HEK293 (cell line): ENCODE measurements around the gene SLC2A9.

Experiments used
- CTCF ChIA-PET: fragments of 350-600 bp; formaldehyde crosslinking; extraction: SDS; loops from one replicate; lab custom pipeline; 2021; ENCODE audit warnings: antibody characterized with exemption; lab: Yijun Ruan, JAX
- POLR2A ChIA-PET: fragments of 300-600 bp; formaldehyde crosslinking; extraction: SDS; loops from one replicate; lab custom pipeline; 2020; ENCODE audit warnings: antibody characterized with exemption, inconsistent platforms; lab: Yijun Ruan, JAX
- H3K27ac ChIP-seq: fragments of 200-500 bp; sonication (Bioruptor generic); 2 replicates; pipeline ENCODE4 v1.5.1; 2014; ENCODE audit warnings: low read depth, low read length, control low read depth, inconsistent platforms; ENCODE audit errors: extremely low read depth
- H3K36me3 ChIP-seq, 2 experiments: fragments of 200-500 bp in 1 of 2; sonication (Bioruptor generic) in 1 of 2; 1 replicate in 1 of 2; 2 replicates in 1 of 2; pipeline ENCODE4 v1.5.1; 2014 to 2017; ENCODE audit warnings: inconsistent platforms in 2 of 2, low read length in 2 of 2; ENCODE audit not compliant: control insufficient read depth in 2 of 2, insufficient read depth in 1 of 2
- H3K4me1 ChIP-seq: fragments of 200-500 bp; sonication (Bioruptor generic); 2 replicates; pipeline ENCODE4 v1.5.1; 2014; ENCODE audit warnings: mild to moderate bottlenecking, low read length, inconsistent platforms; ENCODE audit not compliant: control insufficient read depth, insufficient read depth
- H3K4me3 ChIP-seq: 2 replicates; pipeline ENCODE4 v1.5.1; 2011; ENCODE audit warnings: low read depth, mild to moderate bottlenecking, control low read depth, low read length, moderate library complexity
- H3K9me3 ChIP-seq: fragments of 200-500 bp; sonication (Bioruptor generic); 2 replicates; pipeline ENCODE4 v1.5.1; 2014; ENCODE audit warnings: low read depth, low read length, inconsistent platforms; ENCODE audit not compliant: control insufficient read depth, insufficient read depth
- KLF1 ChIP-seq: fragments of 450-650 bp; formaldehyde crosslinking; IDR thresholded peaks from 2 replicates; pipeline ENCODE4 v1.5.1; 2016; ENCODE audit warnings: missing biosample characterization, missing genetic modification characterization
- ZBTB1 ChIP-seq: fragments of 450-650 bp; formaldehyde crosslinking; IDR thresholded peaks from 2 replicates; pipeline ENCODE4 v1.5.1; 2016; ENCODE audit warnings: missing biosample characterization, missing genetic modification characterization
- ZBTB21 ChIP-seq: fragments of 450-650 bp; formaldehyde crosslinking; IDR thresholded peaks from 2 replicates; pipeline ENCODE4 v1.5.1; 2017; ENCODE audit warnings: missing biosample characterization, missing genetic modification characterization
- ZNF146 ChIP-seq: fragments of 450-650 bp; formaldehyde crosslinking; IDR thresholded peaks from 2 replicates; pipeline ENCODE4 v1.5.1; 2016; ENCODE audit warnings: missing biosample characterization, missing genetic modification characterization
- ZNF292 ChIP-seq: fragments of 450-650 bp; formaldehyde crosslinking; IDR thresholded peaks from 2 replicates; pipeline ENCODE4 v1.5.1; 2016; ENCODE audit warnings: low read depth, missing biosample characterization, missing genetic modification characterization, borderline replicate concordance
- ZNF335 ChIP-seq: fragments of 450-650 bp; formaldehyde crosslinking; conservative IDR thresholded peaks from 2 replicates; pipeline ENCODE4 v1.5.1; 2016; ENCODE audit warnings: missing biosample characterization, missing genetic modification characterization
- ZNF555 ChIP-seq: fragments of 450-650 bp; formaldehyde crosslinking; conservative IDR thresholded peaks from 2 replicates; pipeline ENCODE4 v1.5.1; 2017; ENCODE audit warnings: missing biosample characterization, mild to moderate bottlenecking, missing genetic modification characterization, inconsistent platforms
- ZNF558 ChIP-seq: fragments of 450-650 bp; formaldehyde crosslinking; IDR thresholded peaks from 2 replicates; pipeline ENCODE4 v1.5.1; 2016; ENCODE audit warnings: missing biosample characterization, missing genetic modification characterization
- ZNF664 ChIP-seq: fragments of 450-650 bp; formaldehyde crosslinking; IDR thresholded peaks from 2 replicates; pipeline ENCODE4 v1.5.1; 2016; ENCODE audit warnings: missing biosample characterization, missing genetic modification characterization
- TF ChIP-seq, protein P1 (sequence below): fragments of 450-650 bp; formaldehyde crosslinking; IDR thresholded peaks from 2 replicates; pipeline ENCODE4 v1.5.1; 2016; ENCODE audit warnings: missing biosample characterization, missing genetic modification characterization
- TF ChIP-seq, protein P2 (sequence below): fragments of 450-650 bp; formaldehyde crosslinking; IDR thresholded peaks from 2 replicates; pipeline ENCODE4 v1.5.1; 2017; ENCODE audit warnings: missing biosample characterization, missing genetic modification characterization
- TF ChIP-seq, protein P3 (sequence below): fragments of 450-650 bp; formaldehyde crosslinking; IDR thresholded peaks from 2 replicates; pipeline ENCODE4 v1.5.1; 2016; ENCODE audit warnings: missing biosample characterization, missing genetic modification characterization, borderline replicate concordance
- TF ChIP-seq, protein P4 (sequence below): fragments of 450-650 bp; formaldehyde crosslinking; IDR thresholded peaks from 2 replicates; pipeline ENCODE4 v1.5.1; 2016; ENCODE audit warnings: missing biosample characterization, missing genetic modification characterization
- TF ChIP-seq, protein P5 (sequence below): fragments of 450-650 bp; formaldehyde crosslinking; IDR thresholded peaks from 2 replicates; pipeline ENCODE4 v1.5.1; 2016; ENCODE audit warnings: missing biosample characterization, missing genetic modification characterization

Gene SLC2A9

DNA sequence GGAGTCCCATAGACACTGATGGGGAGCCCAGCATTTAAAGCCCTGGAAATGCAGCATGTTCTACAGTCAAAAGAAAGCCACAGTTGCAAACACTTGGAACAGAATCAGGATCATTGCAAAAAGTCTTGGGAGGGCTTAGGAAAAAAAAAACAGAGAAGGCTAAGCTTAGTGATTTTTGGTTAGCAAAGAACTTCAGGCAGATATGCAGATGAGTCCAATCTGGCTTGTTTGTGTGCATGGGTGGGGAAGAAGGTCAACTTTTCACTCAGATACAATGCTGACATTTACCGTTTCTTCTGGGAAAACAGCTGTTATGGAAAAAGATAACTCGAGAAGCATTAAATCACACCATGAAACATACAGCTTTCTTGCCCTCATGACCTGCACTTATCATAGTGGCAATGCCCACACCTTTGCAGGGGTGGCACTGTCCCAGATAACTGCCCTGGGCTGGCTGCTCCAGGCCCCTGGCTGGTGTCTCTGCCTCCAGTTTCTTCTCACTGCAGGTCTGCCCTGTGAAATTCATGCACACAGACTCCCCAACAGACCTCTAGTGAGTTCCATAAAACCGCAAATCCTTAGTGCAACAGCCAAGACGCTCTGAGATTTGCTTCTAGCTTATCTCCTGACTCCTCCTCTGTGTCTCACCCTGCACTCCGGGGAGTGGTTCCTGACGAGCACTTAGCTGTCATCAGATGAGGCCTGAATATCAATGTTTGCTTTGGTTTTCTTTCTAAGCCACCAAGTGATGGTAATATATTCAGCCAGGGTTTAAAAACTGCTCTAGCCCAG lies 140.7 kb downstream of the SLC2A9 start:
- TF ChIP-seq, protein P1, sequence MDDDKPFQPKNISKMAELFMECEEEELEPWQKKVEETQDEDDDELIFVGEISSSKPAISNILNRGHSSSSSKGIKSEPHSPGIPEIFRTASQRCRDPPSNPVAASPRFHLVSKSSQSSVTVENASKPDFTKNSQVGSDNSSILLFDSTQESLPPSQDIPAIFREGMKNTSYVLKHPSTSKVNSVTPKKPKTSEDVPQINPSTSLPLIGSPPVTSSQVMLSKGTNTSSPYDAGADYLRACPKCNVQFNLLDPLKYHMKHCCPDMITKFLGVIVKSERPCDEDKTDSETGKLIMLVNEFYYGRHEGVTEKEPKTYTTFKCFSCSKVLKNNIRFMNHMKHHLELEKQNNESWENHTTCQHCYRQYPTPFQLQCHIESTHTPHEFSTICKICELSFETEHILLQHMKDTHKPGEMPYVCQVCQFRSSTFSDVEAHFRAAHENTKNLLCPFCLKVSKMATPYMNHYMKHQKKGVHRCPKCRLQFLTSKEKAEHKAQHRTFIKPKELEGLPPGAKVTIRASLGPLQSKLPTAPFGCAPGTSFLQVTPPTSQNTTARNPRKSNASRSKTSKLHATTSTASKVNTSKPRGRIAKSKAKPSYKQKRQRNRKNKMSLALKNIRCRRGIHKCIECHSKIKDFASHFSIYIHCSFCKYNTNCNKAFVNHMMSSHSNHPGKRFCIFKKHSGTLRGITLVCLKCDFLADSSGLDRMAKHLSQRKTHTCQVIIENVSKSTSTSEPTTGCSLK (tag by site-specific recombination), result no peak
- TF ChIP-seq, protein P2, sequence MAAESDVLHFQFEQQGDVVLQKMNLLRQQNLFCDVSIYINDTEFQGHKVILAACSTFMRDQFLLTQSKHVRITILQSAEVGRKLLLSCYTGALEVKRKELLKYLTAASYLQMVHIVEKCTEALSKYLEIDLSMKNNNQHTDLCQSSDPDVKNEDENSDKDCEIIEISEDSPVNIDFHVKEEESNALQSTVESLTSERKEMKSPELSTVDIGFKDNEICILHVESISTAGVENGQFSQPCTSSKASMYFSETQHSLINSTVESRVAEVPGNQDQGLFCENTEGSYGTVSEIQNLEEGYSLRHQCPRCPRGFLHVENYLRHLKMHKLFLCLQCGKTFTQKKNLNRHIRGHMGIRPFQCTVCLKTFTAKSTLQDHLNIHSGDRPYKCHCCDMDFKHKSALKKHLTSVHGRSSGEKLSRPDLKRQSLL (tag by site-specific recombination), result no peak
- no peak for TF ChIP-seq ZBTB1 (tag by site-specific recombination)
- Histone ChIP-seq H3K27ac (no peak overlapping the region), H3K4me1 (no peaks in the 10 kb centered on the region), H3K36me3 (no peaks in the 10 kb centered on the region), H3K4me3 (no peak overlapping the region), H3K9me3 (no peaks in the 10 kb centered on the region)
- CTCF ChIA-PET, result no interaction called here
- POLR2A ChIA-PET, result no interaction called here

DNA sequence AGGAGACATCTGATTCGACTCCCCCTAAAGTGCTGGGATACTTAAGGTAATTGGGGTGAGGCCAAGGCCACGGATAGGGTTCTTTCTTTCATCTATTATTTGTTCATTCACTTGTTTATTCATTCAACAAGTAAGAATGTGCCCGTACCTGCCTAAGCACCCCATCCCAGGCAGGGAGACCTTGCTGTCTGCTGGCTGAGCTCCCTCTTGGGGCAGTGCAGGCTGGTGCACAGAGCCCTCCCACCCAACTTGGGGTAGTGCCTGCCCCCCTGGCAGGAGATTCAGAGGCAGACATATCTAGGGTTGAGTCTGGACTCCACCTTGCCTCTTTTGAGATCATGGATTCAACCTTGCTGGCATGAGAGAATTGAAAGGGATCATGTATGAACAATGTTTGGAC lies 144.2 kb downstream of the SLC2A9 start:
- CTCF ChIA-PET, result no interaction called here

More for the DNA sequence above, 144.2 kb downstream of the SLC2A9 start:
- Histone ChIP-seq H3K4me3 (no peak overlapping the region), H3K36me3 (no peaks in the 10 kb centered on the region), H3K4me1 (no peaks in the 10 kb centered on the region), H3K9me3 (no peaks in the 10 kb centered on the region), H3K27ac (no peak overlapping the region)
- TF ChIP-seq ZNF292 (tag by site-specific recombination), result no peak
- no peak for TF ChIP-seq ZNF558 (tag by site-specific recombination)
- TF ChIP-seq ZNF555 (tag by site-specific recombination), result no peak
- no peak for TF ChIP-seq ZBTB21 (tag by site-specific recombination)
- TF ChIP-seq, protein P3, sequence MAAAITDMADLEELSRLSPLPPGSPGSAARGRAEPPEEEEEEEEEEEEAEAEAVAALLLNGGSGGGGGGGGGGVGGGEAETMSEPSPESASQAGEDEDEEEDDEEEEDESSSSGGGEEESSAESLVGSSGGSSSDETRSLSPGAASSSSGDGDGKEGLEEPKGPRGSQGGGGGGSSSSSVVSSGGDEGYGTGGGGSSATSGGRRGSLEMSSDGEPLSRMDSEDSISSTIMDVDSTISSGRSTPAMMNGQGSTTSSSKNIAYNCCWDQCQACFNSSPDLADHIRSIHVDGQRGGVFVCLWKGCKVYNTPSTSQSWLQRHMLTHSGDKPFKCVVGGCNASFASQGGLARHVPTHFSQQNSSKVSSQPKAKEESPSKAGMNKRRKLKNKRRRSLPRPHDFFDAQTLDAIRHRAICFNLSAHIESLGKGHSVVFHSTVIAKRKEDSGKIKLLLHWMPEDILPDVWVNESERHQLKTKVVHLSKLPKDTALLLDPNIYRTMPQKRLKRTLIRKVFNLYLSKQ (tag by site-specific recombination), result no peak
- no peak for TF ChIP-seq KLF1 (tag by site-specific recombination)
- TF ChIP-seq ZNF664 (tag by site-specific recombination), result no peak
- TF ChIP-seq, protein P4, sequence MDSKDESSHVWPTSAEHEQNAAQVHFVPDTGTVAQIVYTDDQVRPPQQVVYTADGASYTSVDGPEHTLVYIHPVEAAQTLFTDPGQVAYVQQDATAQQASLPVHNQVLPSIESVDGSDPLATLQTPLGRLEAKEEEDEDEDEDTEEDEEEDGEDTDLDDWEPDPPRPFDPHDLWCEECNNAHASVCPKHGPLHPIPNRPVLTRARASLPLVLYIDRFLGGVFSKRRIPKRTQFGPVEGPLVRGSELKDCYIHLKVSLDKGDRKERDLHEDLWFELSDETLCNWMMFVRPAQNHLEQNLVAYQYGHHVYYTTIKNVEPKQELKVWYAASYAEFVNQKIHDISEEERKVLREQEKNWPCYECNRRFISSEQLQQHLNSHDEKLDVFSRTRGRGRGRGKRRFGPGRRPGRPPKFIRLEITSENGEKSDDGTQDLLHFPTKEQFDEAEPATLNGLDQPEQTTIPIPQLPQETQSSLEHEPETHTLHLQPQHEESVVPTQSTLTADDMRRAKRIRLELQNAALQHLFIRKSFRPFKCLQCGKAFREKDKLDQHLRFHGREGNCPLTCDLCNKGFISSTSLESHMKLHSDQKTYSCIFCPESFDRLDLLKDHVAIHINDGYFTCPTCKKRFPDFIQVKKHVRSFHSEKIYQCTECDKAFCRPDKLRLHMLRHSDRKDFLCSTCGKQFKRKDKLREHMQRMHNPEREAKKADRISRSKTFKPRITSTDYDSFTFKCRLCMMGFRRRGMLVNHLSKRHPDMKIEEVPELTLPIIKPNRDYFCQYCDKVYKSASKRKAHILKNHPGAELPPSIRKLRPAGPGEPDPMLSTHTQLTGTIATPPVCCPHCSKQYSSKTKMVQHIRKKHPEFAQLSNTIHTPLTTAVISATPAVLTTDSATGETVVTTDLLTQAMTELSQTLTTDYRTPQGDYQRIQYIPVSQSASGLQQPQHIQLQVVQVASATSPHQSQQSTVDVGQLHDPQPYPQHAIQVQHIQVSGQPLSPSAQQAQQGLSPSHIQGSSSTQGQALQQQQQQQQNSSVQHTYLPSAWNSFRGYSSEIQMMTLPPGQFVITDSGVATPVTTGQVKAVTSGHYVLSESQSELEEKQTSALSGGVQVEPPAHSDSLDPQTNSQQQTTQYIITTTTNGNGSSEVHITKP (tag by site-specific recombination), result no peak
- TF ChIP-seq, protein P5, sequence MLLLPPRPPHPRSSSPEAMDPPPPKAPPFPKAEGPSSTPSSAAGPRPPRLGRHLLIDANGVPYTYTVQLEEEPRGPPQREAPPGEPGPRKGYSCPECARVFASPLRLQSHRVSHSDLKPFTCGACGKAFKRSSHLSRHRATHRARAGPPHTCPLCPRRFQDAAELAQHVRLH (tag by site-specific recombination), result no peak
- TF ChIP-seq ZNF335, result no peak
- TF ChIP-seq ZNF146, result no peak
- POLR2A ChIA-PET, result no interaction called here
